ENCODE results near the gene GULP1.
A peak's percentile ranks its signal among the peaks of the same experiment; 100 is the strongest.

The GULP1 gene, protein sequence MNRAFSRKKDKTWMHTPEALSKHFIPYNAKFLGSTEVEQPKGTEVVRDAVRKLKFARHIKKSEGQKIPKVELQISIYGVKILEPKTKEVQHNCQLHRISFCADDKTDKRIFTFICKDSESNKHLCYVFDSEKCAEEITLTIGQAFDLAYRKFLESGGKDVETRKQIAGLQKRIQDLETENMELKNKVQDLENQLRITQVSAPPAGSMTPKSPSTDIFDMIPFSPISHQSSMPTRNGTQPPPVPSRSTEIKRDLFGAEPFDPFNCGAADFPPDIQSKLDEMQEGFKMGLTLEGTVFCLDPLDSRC

DNA sequence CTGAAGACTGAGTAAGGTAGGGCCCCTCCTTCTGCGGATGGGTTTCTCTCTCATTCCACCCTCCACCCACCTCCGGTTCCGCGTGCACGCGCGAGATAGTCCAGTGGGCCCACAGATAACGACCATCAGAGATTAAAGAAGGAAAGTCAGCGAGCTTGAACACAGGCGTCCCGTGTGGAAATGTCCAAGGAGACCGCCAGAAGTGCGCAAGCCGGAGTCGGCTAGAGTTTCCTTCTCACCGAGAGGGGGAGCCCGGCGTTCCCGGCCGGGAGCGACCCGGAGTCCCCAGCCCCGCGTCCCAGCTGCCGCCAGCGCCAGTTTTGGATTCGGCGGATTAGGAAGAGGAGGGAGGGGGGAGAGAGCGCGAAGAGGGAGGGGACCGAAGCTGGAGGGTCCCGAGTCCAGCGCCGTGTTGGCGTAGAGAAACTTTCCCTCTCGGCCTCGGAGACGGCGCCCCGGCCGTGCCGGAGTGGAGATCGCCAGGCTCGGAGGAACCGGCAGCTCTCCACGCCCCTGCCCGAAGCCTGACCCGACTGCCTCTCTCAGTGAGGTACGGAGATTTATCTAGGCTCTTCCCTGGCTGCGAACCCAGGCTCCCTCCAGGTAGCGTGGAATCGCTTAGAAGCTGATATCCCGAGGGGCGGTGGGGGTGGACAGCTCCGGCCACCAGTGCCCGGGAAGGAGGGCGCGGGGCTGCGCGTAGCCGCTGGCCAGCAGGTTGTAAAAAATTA lies at the start of gene GULP1:
Gene GULP1 (plus strand): TSS at position 258 of the 731 bp plus-strand sequence. CDS start 185,829 bp downstream, outside the sequence.
- Mint-ChIP-seq H3K9me3 (no peaks in the 10 kb centered on the region), H3K4me3 (peak within 1 kb of the TSS; percentile 72 to 74), H3K27ac (no peak within 1 kb of the TSS), H3K27me3 (peaks cover 40% of the 10 kb centered on the region), H3K4me1 (peaks cover 20% of the 10 kb centered on the region)
- DNase-seq (peak; percentile 11 to 13), ATAC-seq (peak; percentile 60)

- no peak for ATAC-seq
- H3K4me1 Mint-ChIP-seq, result no peaks in the 10 kb centered on the region
- peaks cover 0 to 5% of the 10 kb centered on the region in 2 donors for H3K9me3 Mint-ChIP-seq
- H3K27me3 Mint-ChIP-seq, result no peaks in the 10 kb centered on the region
- DNase-seq, result no peak
- H3K4me3 Mint-ChIP-seq, result no peak overlapping the region
- no peak overlapping the region for H3K27ac Mint-ChIP-seq
These were observed 48.3 kb upstream of the GULP1 start for GRCh38 chr2:188243381-188243780.

DNA sequence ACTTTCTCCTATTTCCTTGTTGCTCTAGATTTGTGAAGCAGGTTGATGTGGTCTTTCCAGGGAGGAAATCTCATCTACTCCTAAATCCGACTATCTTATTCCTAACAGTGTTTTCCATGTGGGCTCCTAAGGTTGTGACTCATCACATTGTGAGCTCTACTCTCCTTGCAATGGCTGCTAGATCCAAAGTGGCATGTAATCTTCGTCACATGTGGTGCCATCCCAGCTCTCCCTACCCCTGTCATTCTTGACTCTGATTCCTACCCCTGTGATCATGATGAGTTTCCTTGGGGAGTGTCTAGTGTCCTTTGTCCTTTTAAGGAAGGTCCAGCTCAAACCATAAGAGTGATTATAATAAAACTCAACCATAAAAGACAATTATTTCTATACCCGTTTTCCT lies 47.3 kb upstream of the GULP1 start:
- Mint-ChIP-seq H3K27ac (no peak overlapping the region), H3K9me3 (peaks cover 0 to 5% of the 10 kb centered on the region in 2 donors), H3K27me3 (no peaks in the 10 kb centered on the region), H3K4me3 (no peak overlapping the region), H3K4me1 (no peaks in the 10 kb centered on the region)
- ATAC-seq (no peak), DNase-seq (no peak)

DNA sequence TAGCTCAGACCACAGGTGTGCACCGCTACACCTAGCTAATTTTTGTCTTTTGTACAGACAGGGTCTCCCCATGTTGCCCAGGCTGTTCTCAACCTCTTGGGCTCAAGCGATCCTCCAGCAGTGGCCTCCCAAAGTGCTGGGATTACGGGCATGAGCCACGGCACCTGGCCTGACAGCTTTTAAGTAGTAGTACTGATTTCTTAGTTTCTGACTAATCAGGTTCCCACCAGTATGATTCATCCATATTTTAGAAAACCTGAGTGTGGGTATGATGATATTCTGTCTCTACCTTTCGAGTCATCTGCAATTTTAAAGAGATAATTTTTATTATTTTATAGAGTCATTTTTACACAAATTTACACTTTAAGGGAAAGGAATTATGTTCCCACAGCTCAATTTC lies 46.4 kb upstream of the GULP1 start:
- Mint-ChIP-seq H3K27me3 (no peaks in the 10 kb centered on the region), H3K27ac (no peak overlapping the region), H3K4me1 (no peaks in the 10 kb centered on the region), H3K9me3 (peaks cover 0 to 5% of the 10 kb centered on the region in 2 donors), H3K4me3 (no peak overlapping the region)
- ATAC-seq, result no peak
- no peak for DNase-seq

DNA sequence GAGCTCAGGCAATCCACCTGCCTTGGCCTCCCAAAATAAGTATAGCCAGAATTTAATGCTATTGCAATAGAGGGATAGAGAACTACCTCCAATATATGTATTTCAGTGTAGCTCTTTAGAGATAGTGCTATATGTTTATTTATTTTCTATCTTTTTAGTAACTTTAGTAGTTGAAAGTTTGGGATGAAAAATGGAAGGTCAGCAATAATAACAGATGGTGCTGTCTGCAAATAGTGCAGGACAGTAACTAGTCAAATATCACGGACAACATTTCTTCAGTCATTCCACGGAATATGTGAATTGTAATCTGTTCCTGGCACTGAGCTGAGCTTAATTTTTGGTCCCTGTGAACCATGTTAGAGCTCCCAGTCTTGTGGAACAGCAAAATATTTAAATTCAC lies 43.2 kb upstream of the GULP1 start:
- DNase-seq (no peak), ATAC-seq (no peak)
- Mint-ChIP-seq H3K9me3 (peaks cover 9 to 10% of the 10 kb centered on the region in 2 donors), H3K4me3 (no peak overlapping the region), H3K27me3 (no peaks in the 10 kb centered on the region), H3K4me1 (no peaks in the 10 kb centered on the region), H3K27ac (no peak overlapping the region)

DNA sequence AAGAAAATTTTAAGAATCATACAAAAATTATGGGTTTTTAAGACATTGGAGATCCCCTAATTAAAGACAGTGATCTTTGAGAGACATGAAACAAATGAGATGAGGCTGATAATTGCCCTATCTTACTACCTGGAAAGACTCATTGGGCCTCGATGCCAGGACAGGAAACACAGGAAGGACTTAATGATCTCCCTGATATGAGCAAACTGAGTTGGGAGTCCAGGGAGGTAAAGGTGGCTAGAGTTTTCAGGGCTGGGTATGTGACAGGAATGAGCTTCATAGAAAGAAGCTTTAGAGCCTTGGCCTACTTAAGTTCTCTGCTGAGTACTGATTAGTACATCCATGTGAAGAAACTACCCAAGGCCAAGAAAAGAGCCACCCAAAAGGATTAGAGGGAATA lies 40.6 kb upstream of the GULP1 start:
- Mint-ChIP-seq H3K4me1 (no peaks in the 10 kb centered on the region), H3K27me3 (no peaks in the 10 kb centered on the region), H3K4me3 (no peak overlapping the region), H3K27ac (no peak overlapping the region), H3K9me3 (peaks cover 9 to 10% of the 10 kb centered on the region in 2 donors)
- DNase-seq (no peak), ATAC-seq (no peak)

DNA sequence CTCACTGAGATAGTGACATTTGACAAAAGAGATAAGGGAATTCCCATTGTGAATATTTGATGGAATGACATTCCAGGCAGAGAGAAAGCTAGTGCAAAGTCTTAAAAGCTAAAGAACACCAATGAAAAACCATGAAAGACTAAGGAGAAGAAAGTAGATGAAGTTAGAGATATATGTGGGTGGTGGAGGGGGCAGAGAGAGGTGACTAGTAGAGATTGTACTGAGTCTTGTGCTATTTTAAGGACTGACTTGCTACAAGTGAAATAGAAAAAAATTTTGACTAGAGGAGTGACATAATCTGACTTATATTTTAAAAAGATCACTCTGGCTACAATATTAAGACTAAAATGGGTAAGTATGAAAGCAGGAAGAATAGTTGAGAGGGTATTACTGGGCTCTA lies 35.3 kb upstream of the GULP1 start:
- H3K27ac Mint-ChIP-seq, result no peak overlapping the region
- no peak overlapping the region for H3K4me3 Mint-ChIP-seq
- ATAC-seq (no peak), DNase-seq (no peak)
- H3K4me1 Mint-ChIP-seq, result no peaks in the 10 kb centered on the region
- H3K9me3 Mint-ChIP-seq, result peaks cover 5 to 9% of the 10 kb centered on the region in 2 donors
- no peaks in the 10 kb centered on the region for H3K27me3 Mint-ChIP-seq

- no peak for DNase-seq
- Mint-ChIP-seq H3K4me3 (no peak overlapping the region), H3K27me3 (no peaks in the 10 kb centered on the region), H3K9me3 (no peaks in the 10 kb centered on the region), H3K4me1 (no peaks in the 10 kb centered on the region), H3K27ac (no peak overlapping the region)
- no peak for ATAC-seq
These were observed 26.4 kb upstream of the GULP1 start for GRCh38 chr2:188265315-188265714.

DNA sequence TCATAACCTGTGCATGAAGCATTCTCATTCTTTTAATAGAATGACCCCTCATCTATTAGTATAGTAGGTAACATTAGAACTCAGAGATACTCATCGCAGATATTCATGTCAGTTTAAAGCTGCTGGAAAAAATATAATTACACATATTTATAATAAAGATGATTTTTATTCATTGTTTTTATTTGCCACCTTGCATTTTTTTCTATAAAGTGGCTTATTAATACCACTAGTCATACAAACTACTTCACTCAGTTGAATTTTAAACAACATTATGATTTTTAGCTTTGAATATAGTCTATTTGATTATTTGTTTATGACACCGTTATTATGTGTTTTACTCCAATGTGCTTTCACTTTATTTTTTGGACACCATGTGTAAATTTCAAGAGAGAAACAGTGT lies 23.9 kb upstream of the GULP1 start:
- H3K4me3 Mint-ChIP-seq, result no peak overlapping the region
- H3K9me3 Mint-ChIP-seq, result no peaks in the 10 kb centered on the region
- no peaks in the 10 kb centered on the region for H3K27me3 Mint-ChIP-seq
- no peaks in the 10 kb centered on the region for H3K4me1 Mint-ChIP-seq
- ATAC-seq, result no peak
- DNase-seq, result no peak
- H3K27ac Mint-ChIP-seq, result no peak overlapping the region

GRCh38 chr2:188269004-188269403 lies 22.7 kb upstream of the GULP1 start:
- no peak for ATAC-seq
- no peaks in the 10 kb centered on the region for H3K9me3 Mint-ChIP-seq
- H3K27ac Mint-ChIP-seq, result no peak overlapping the region
- no peaks in the 10 kb centered on the region for H3K27me3 Mint-ChIP-seq
- H3K4me1 Mint-ChIP-seq, result no peaks in the 10 kb centered on the region
- DNase-seq, result no peak
- H3K4me3 Mint-ChIP-seq, result no peak overlapping the region

DNA sequence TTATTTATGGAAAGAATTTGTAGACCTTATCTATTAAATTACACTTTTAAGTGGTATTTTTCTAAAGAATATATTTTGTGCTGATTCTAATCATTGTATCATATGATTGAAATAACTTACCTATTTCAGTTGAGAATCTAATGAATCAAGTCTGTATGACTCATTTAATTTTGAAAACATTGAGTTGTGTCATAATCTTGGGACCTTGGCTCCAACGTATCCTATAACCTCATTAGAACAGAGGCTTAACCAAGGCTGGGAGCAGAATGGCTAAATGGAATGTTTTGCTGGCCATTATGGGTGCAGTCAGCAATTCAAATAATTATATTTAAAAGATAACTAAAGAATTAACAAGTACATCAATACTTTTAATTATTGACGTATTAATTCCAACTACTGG lies 19.6 kb upstream of the GULP1 start:
- no peak for ATAC-seq
- Mint-ChIP-seq H3K27ac (no peak overlapping the region), H3K4me3 (no peak overlapping the region), H3K27me3 (no peaks in the 10 kb centered on the region), H3K9me3 (no peaks in the 10 kb centered on the region), H3K4me1 (no peaks in the 10 kb centered on the region)
- DNase-seq, result no peak

GRCh38 chr2:188274274-188274673 lies 17.4 kb upstream of the GULP1 start:
- ATAC-seq (no peak), DNase-seq (no peak)

DNA sequence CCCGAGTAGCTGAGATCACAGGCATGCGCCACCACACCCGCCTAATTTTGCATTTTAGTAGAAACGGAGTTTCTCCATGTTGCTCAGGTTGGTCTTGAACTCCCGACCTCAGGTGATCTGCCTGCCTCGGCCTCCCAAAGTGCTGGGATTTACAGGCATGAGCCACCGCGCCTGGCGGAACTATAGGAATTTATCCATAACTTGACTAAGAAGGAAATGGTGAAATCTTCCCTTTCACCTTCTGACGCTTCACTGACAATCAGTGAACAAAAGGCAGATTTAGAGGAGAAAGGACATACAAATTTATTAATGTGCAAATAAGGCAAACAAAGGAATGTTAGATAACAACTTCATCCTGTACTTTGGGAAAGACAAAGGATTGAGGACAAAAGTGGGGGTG lies 15.4 kb upstream of the GULP1 start:
- no peak for ATAC-seq
- H3K9me3 Mint-ChIP-seq, result no peaks in the 10 kb centered on the region

More at GRCh38 chr2:188274274-188274673, 17.4 kb upstream of the GULP1 start:
- Mint-ChIP-seq H3K4me1 (no peaks in the 10 kb centered on the region), H3K9me3 (no peaks in the 10 kb centered on the region), H3K27me3 (no peaks in the 10 kb centered on the region), H3K27ac (peak overlapping the region in 1 of 2 donors; percentile 12), H3K4me3 (no peak overlapping the region)

DNA sequence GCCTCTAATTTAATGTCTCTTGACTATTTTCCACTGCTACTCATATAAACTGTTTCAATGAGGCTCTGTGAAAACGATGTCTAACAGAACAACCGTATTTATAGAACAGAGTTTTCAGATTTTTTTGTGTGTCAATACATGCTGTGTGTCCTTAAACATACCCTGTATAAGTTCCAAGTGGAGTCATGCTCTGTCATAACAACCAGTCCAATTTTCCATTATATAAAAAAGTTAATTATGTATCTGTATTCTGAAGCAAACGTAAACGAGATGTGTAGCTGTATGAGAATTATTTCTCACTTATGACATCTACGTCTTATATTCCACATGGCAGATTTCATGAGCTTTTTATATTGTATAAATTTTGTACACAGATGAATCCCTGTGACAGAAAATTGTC lies 13.9 kb upstream of the GULP1 start:
- H3K27ac Mint-ChIP-seq, result no peak overlapping the region
- ATAC-seq (no peak), DNase-seq (no peak)
- peaks cover 0 to 4% of the 10 kb centered on the region in 2 donors for H3K9me3 Mint-ChIP-seq
- no peaks in the 10 kb centered on the region for H3K27me3 Mint-ChIP-seq
- no peak overlapping the region for H3K4me3 Mint-ChIP-seq
- no peaks in the 10 kb centered on the region for H3K4me1 Mint-ChIP-seq

More for the DNA sequence above, 15.4 kb upstream of the GULP1 start:
- Mint-ChIP-seq H3K27me3 (no peaks in the 10 kb centered on the region), H3K27ac (no peak overlapping the region), H3K4me1 (no peaks in the 10 kb centered on the region), H3K4me3 (no peak overlapping the region)
- no peak for DNase-seq

- H3K27me3 Mint-ChIP-seq, result no peaks in the 10 kb centered on the region
- H3K9me3 Mint-ChIP-seq, result peaks cover 0 to 12% of the 10 kb centered on the region in 2 donors
- ATAC-seq, result no peak
- no peak for DNase-seq
- no peak overlapping the region for H3K27ac Mint-ChIP-seq
- no peak overlapping the region for H3K4me3 Mint-ChIP-seq
- no peaks in the 10 kb centered on the region for H3K4me1 Mint-ChIP-seq
These were observed 13.1 kb upstream of the GULP1 start for GRCh38 chr2:188278388-188279092.

DNA sequence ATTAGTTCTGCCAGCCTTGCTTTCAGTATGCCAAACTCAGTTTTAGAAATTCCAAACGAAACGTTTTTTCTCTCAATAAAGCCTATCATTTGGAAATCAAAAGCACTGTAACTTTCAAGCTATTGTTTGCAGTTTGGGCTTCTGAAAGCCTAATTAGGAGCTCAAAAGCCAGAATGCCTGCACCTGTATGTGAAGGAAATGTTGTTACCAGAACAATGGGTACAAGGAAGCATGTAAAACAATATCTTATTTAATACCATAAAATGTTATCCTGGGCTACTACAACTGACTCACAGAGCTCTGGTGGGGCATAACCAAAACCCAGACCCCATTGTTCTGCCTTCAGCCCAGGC lies 12.6 kb upstream of the GULP1 start:
- H3K4me1 Mint-ChIP-seq, result no peaks in the 10 kb centered on the region
- H3K9me3 Mint-ChIP-seq, result peaks cover 0 to 13% of the 10 kb centered on the region in 2 donors
- H3K27ac Mint-ChIP-seq, result no peak overlapping the region
- H3K27me3 Mint-ChIP-seq, result no peaks in the 10 kb centered on the region
- DNase-seq (no peak), ATAC-seq (no peak)
- no peak overlapping the region for H3K4me3 Mint-ChIP-seq
